Tibial artery (tissue), 4 donors: ENCODE measurements around the gene ALKBH6.

Source experiments
- DNase-seq, 2 donors: peaks; one replicate each; pipeline ENCODE4 v3.0.0-alpha.2; 2019
- H3K27ac ChIP-seq, 2 donors: fragments of 200-600 bp; sonication (generic) in 1 of 2; 1 replicate in 1 of 2; 2 replicates in 1 of 2; pipeline ENCODE4 v1.5.1; 2018 to 2019; ENCODE audit warnings: mild to moderate bottlenecking in 1 of 2
- H3K27me3 ChIP-seq, 2 donors: fragments of 200-600 bp; sonication (generic) in 1 of 2; one replicate each; pipeline versions ENCODE4 v1.5.1 to v1.6.0; 2016 to 2019
- H3K36me3 ChIP-seq, 3 donors: fragments of 200-600 bp; sonication (generic) in 2 of 3; one replicate each; pipeline ENCODE4 v1.5.1; 2016 to 2019; ENCODE audit warnings: mild to moderate bottlenecking in 2 of 3
- H3K4me1 ChIP-seq, 4 donors: fragments of 200-600 bp; sonication (generic) in 2 of 4; 1 replicate in 3 of 4; 2 replicates in 1 of 4; pipeline ENCODE4 v1.5.1; 2016 to 2019
- H3K4me3 ChIP-seq, 2 donors: fragments of 200-600 bp; sonication (generic) in 1 of 2; 1 replicate in 1 of 2; 2 replicates in 1 of 2; pipeline ENCODE4 v1.5.1; 2018 to 2019; ENCODE audit warnings: mild to moderate bottlenecking in 2 of 2
- H3K9me3 ChIP-seq, 3 donors: fragments of 200-600 bp; sonication (generic) in 1 of 3; one replicate each; pipeline ENCODE4 v1.5.1; 2016 to 2019
- CTCF ChIP-seq, 2 experiments: fragments of 200-600 bp in 1 of 2; fragments of 450-650 bp in 1 of 2; IDR thresholded peaks; one replicate each; pipeline ENCODE4 v1.5.1; 2017 to 2019; ENCODE audit warnings: antibody characterized with exemption in 2 of 2, mild to moderate bottlenecking in 1 of 2, moderate library complexity in 1 of 2
- intact Hi-C: fragments of 100-400 bp; cut with DNase I; formaldehyde crosslinking; loops from one replicate; pipeline ENCODE4 v1.15.0; 2023; ENCODE audit warnings: low total_unique reads

The ALKBH6 gene

GRCh38 chr19:36026091-36026876 lies 12.3 kb upstream of the ALKBH6 start:
- Histone ChIP-seq H3K9me3 (no peaks in the 10 kb centered on the region), H3K4me1 (no peaks in the 10 kb centered on the region), H3K36me3 (peaks cover 7 to 69% (median 40%) of the 10 kb centered on the region in 3 donors), H3K27me3 (no peaks in the 10 kb centered on the region), H3K4me3 (no peak overlapping the region), H3K27ac (no peak overlapping the region)
- intact Hi-C loops: no loop called here
- TF ChIP-seq CTCF (IDR thresholded peaks at IDR 0.05): no peak
- DNase-seq: no peak

GRCh38 chr19:36025541-36025940 lies 11.5 kb upstream of the ALKBH6 start:
- no peak overlapping the region for H3K4me3 ChIP-seq
- H3K27ac ChIP-seq: no peak overlapping the region
- H3K27me3 ChIP-seq: no peaks in the 10 kb centered on the region
- TF ChIP-seq CTCF (IDR thresholded peaks at IDR 0.05): no peak
- no peaks in the 10 kb centered on the region for H3K9me3 ChIP-seq
- peaks cover 8 to 77% (median 44%) of the 10 kb centered on the region in 3 donors for H3K36me3 ChIP-seq
- intact Hi-C loops: no loop called here
- no peaks in the 10 kb centered on the region for H3K4me1 ChIP-seq
- no peak for DNase-seq

- peaks cover 8 to 92% (median 47%) of the 10 kb centered on the region in 3 donors for H3K36me3 ChIP-seq
- intact Hi-C loops: no loop called here
- no peaks in the 10 kb centered on the region for H3K9me3 ChIP-seq
- no peak for TF ChIP-seq CTCF (IDR thresholded peaks at IDR 0.05)
- no peaks in the 10 kb centered on the region for H3K4me1 ChIP-seq
- H3K27me3 ChIP-seq: no peaks in the 10 kb centered on the region
- no peak overlapping the region for H3K27ac ChIP-seq
- DNase-seq: no peak
- no peak overlapping the region for H3K4me3 ChIP-seq
These were observed 9.4 kb upstream of the ALKBH6 start for GRCh38 chr19:36023432-36023831.

- H3K9me3 ChIP-seq: no peaks in the 10 kb centered on the region
- no peak for DNase-seq
- peaks cover 0 to 10% (median 5%) of the 10 kb centered on the region in 4 donors for H3K4me1 ChIP-seq
- no peak for TF ChIP-seq CTCF (IDR thresholded peaks at IDR 0.05)
- intact Hi-C loops: loop anchor here (5.0 kb wide), 1 partner anchor 38 kb away; no protein-coding TSS in a partner anchor
- H3K27me3 ChIP-seq: no peaks in the 10 kb centered on the region
- H3K36me3 ChIP-seq: peaks cover 4 to 83% (median 46%) of the 10 kb centered on the region in 3 donors
- no peak overlapping the region for H3K4me3 ChIP-seq
- H3K27ac ChIP-seq: no peak overlapping the region
These were observed 5.2 kb upstream of the ALKBH6 start for GRCh38 chr19:36019061-36019670.

- H3K27ac ChIP-seq: peak overlapping the region; percentile 80 to 90
- no peak for TF ChIP-seq CTCF (IDR thresholded peaks at IDR 0.05)
- no peaks in the 10 kb centered on the region for H3K9me3 ChIP-seq
- peak overlapping the region; percentile 57 to 79 for H3K4me3 ChIP-seq
- no peaks in the 10 kb centered on the region for H3K27me3 ChIP-seq
- no peak for DNase-seq
- intact Hi-C loops: no loop called here
- peaks cover 0 to 29% (median 18%) of the 10 kb centered on the region in 3 donors for H3K36me3 ChIP-seq
- H3K4me1 ChIP-seq: peaks cover 0 to 36% (median 25%) of the 10 kb centered on the region in 4 donors
These were observed 567 bp downstream of the ALKBH6 start for GRCh38 chr19:36013280-36014011.
